Stimulated activated CD4-positive, alpha-beta T cell treated with anti-CD3 and anti-CD28 coated beads, Interleukin-4, amount 100 ng/mL, for 4 hours (primary cell): ENCODE measurements around the gene GGTLC1.

Source experiments
- DNase-seq, 2 experiments: peaks; one replicate each; pipeline ENCODE4 v3.0.0-alpha.2; 2020

GGTLC1 gene

GRCh38 chr20:23963941-23964340 lies 24.6 kb downstream of the GGTLC1 start:
- DNase-seq, result no peak

- no peak for DNase-seq
Observed at GRCh38 chr20:23962272-23962671, 26.3 kb downstream of the GGTLC1 start.

GRCh38 chr20:23959054-23959453 lies 29.5 kb downstream of the GGTLC1 start:
- no peak for DNase-seq

DNA sequence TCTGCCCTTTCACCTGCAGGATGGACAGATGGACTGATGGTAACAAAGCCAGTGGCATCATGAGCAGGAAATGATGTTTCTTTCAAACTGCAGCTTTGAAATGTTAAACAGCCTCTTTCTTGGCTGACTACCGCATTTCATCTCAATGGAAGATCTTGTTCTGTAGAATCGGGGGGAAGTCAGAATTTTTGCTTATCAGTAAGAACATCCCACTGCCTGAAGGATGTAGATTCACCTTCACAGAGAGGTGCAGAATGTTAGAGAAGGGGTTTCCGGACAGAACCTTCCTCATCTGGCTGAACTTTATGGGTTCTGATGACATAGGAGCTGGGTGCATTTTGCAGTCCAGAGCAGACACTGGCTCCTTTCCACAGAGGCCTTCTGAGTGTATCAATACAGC lies 32.7 kb downstream of the GGTLC1 start:
- no peak for DNase-seq

DNA sequence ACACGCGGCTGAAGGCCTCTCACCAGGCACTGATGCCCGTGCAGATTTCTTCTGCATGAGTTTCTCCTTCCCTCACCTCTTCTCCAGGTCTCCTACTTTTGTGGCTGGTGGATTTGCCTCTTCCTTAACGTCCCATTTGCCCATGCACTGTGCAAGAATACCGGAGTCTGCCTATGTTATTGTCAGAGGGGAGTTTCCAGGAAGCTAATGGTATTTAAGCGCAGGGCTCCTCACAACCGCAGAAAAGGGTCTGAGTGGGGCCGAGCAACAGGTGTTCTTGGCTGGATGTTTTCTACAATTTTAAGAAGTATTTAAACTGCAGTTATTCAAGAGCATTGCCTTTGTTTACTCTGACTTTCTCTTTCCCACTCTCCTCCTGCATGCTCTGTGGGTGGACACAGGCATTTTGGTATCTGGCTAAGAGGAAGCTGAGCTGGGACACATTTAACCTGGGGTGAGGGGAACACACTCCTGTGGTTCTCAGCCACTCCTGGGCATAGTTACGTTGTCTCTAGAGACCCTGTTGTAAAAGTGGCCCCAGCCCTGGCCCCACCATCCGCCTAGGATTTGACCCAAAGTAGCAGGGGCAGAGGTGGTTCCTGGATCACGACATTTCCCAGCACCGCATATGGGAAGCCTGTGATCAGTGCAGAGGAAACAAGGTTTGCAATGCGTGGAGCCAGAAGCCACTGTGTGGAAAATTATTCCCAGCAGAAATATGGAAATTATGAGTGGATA lies 34.4 kb downstream of the GGTLC1 start:
- no peak for DNase-seq

GRCh38 chr20:23946206-23946605 lies 42.4 kb downstream of the GGTLC1 start:
- DNase-seq, result no peak

DNA sequence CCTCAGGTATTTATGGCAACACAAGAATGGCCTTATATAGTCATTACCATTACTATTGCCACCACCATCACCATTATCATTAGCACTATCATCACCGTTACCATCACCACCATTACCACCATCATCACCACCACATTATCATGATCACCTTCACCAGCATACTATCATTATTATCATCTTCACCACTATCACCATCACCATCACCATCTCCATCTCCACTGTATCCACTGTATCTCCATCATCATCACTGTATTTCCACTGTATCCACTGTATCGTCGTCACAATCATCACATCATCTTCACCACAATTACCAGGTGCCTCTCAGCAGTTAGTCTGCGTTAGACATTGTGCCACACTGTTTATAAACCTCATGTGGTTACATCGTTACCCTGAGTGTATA lies 45.3 kb downstream of the GGTLC1 start:
- no peak for DNase-seq

- DNase-seq, result no peak
Observed at GRCh38 chr20:23939641-23940040, 48.9 kb downstream of the GGTLC1 start.

- DNase-seq, result no peak
Observed at GRCh38 chr20:23939063-23939462, 49.5 kb downstream of the GGTLC1 start.

DNA sequence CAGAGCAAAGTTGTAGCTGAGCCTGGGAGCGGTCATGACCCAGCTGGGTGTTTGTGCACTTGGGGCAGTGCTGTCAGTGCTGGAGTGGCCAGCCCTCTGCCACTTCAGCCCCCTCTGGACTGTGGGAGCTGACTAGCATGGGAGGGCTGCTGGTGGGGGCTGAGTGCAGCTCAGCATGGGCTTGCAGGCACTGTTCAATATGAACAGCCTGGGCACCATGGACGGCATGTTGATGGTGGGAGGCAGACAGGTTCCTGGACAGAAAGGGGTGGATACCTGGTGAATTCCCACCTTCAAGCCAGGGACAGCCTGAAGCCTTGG lies 50.5 kb downstream of the GGTLC1 start:
- no peak for DNase-seq

DNA sequence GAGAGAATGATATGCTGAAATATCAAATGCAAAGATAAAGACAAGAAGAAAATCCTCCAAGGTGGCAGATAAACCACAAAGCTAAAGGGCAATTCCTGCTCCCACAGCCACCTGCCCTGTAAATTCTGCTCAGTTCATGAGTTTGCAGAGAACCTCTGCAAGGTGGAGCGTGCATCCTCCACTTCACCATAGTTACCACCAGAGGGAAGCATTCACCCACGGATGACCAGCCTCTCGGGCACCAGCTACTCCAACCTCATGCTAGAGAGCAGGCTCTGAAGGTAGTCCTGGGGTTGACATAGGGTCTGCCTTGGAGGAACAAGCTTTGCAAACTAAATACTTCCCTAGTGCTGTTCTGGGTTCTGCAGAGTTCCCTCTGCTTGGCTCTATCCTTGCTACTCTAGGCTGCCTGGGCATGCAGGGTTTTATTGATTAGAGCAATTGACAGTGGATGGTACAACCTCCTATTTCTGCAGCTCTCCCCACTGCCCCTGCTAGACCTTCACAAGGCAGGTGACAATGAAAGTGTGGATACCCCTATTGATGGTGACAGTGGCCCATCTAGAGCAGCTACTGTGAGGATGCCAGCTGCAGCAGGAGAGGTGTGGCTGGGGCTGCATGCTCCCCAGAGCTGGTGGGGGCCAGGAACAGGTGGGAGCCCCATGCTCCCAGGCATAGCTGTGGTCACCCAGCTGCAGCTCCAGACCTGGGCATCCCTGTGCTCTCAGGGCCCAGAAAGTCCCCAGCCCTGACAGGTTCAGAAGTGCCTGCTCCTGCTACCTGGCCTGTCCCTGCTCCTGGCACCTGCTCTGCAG lies 51.1 kb downstream of the GGTLC1 start:
- peak; percentile 40 to 52 for DNase-seq
